Activated T-cell treated with anti-CD3 and anti-CD28 coated beads, Interleukin-2, amount 50 U/mL, for 24 hours (primary cell): ENCODE measurements around the gene PDE4D.

Source experiments
- DNase-seq: peaks from one replicate; pipeline ENCODE4 v3.0.0-alpha.2; 2020
- H3K27ac Mint-ChIP-seq: 2 replicates; pipeline ENCODE4 v1.8.0; 2020; ENCODE audit warnings: mild to moderate bottlenecking, mixed read lengths
- H3K27me3 Mint-ChIP-seq: 2 replicates; pipeline ENCODE4 v1.8.0; 2020; ENCODE audit warnings: mixed read lengths
- H3K36me3 Mint-ChIP-seq: 2 replicates; pipeline ENCODE4 v1.8.0; 2020; ENCODE audit warnings: low read depth, mixed read lengths
- H3K4me1 Mint-ChIP-seq: 2 replicates; pipeline ENCODE4 v1.8.0; 2020; ENCODE audit warnings: low read depth, mixed read lengths
- H3K4me3 Mint-ChIP-seq: 2 replicates; pipeline ENCODE4 v1.8.0; 2020; ENCODE audit warnings: mild to moderate bottlenecking, moderate library complexity, mixed read lengths
- H3K9me3 Mint-ChIP-seq: 2 replicates; pipeline ENCODE4 v1.8.0; 2020; ENCODE audit warnings: mixed read lengths

Gene PDE4D

GRCh38 chr5:59501316-59501715 is 392.2 kb downstream of the PDE4D start:
- Mint-ChIP-seq H3K4me1 (peaks cover 1% of the 10 kb centered on the region), H3K4me3 (no peak overlapping the region), H3K27ac (no peak overlapping the region), H3K27me3 (peaks cover 10% of the 10 kb centered on the region), H3K36me3 (no peaks in the 10 kb centered on the region), H3K9me3 (no peaks in the 10 kb centered on the region)
- DNase-seq, result no peak

GRCh38 chr5:59500014-59500413 is 393.5 kb downstream of the PDE4D start:
- no peaks in the 10 kb centered on the region for H3K9me3 Mint-ChIP-seq
- no peak overlapping the region for H3K27ac Mint-ChIP-seq
- peaks cover 1% of the 10 kb centered on the region for H3K4me1 Mint-ChIP-seq
- H3K27me3 Mint-ChIP-seq, result peaks cover 14% of the 10 kb centered on the region
- H3K36me3 Mint-ChIP-seq, result no peaks in the 10 kb centered on the region
- no peak overlapping the region for H3K4me3 Mint-ChIP-seq
- DNase-seq, result no peak

- no peaks in the 10 kb centered on the region for H3K9me3 Mint-ChIP-seq
- H3K4me1 Mint-ChIP-seq, result no peaks in the 10 kb centered on the region
- no peak for DNase-seq
- H3K4me3 Mint-ChIP-seq, result no peak overlapping the region
- peaks cover 18% of the 10 kb centered on the region for H3K27me3 Mint-ChIP-seq
- no peak overlapping the region for H3K27ac Mint-ChIP-seq
- no peaks in the 10 kb centered on the region for H3K36me3 Mint-ChIP-seq
These were observed 396.3 kb downstream of the PDE4D start for GRCh38 chr5:59497207-59497606.

- no peaks in the 10 kb centered on the region for H3K4me1 Mint-ChIP-seq
- no peak for DNase-seq
- no peaks in the 10 kb centered on the region for H3K9me3 Mint-ChIP-seq
- no peak overlapping the region for H3K4me3 Mint-ChIP-seq
- H3K27ac Mint-ChIP-seq, result no peak overlapping the region
- H3K27me3 Mint-ChIP-seq, result peaks cover 18% of the 10 kb centered on the region
- no peaks in the 10 kb centered on the region for H3K36me3 Mint-ChIP-seq
These were observed 396.9 kb downstream of the PDE4D start for GRCh38 chr5:59496524-59497134.

GRCh38 chr5:59491945-59492344 is 401.6 kb downstream of the PDE4D start:
- H3K4me3 Mint-ChIP-seq, result no peak overlapping the region
- no peak for DNase-seq
- no peaks in the 10 kb centered on the region for H3K36me3 Mint-ChIP-seq
- H3K9me3 Mint-ChIP-seq, result no peaks in the 10 kb centered on the region
- peaks cover 15% of the 10 kb centered on the region for H3K27me3 Mint-ChIP-seq
- no peaks in the 10 kb centered on the region for H3K4me1 Mint-ChIP-seq
- no peak overlapping the region for H3K27ac Mint-ChIP-seq

- no peak for DNase-seq
- Mint-ChIP-seq H3K27me3 (peaks cover 4% of the 10 kb centered on the region), H3K36me3 (no peaks in the 10 kb centered on the region), H3K27ac (no peak overlapping the region), H3K9me3 (no peaks in the 10 kb centered on the region), H3K4me1 (peaks cover 15% of the 10 kb centered on the region), H3K4me3 (no peak overlapping the region)
These were observed 404.0 kb downstream of the PDE4D start for GRCh38 chr5:59489551-59489950.

GRCh38 chr5:59487772-59488729 is 405.5 kb downstream of the PDE4D start:
- Mint-ChIP-seq H3K27ac (peak overlapping the region; percentile 12), H3K4me3 (no peak overlapping the region), H3K36me3 (no peaks in the 10 kb centered on the region), H3K9me3 (no peaks in the 10 kb centered on the region), H3K27me3 (peaks cover 4% of the 10 kb centered on the region), H3K4me1 (peaks cover 24% of the 10 kb centered on the region)
- no peak for DNase-seq

- Mint-ChIP-seq H3K27ac (no peak overlapping the region), H3K4me3 (no peak overlapping the region), H3K4me1 (peaks cover 24% of the 10 kb centered on the region), H3K36me3 (no peaks in the 10 kb centered on the region), H3K9me3 (no peaks in the 10 kb centered on the region), H3K27me3 (peaks cover 4% of the 10 kb centered on the region)
- DNase-seq, result no peak
These were observed 406.3 kb downstream of the PDE4D start for GRCh38 chr5:59487068-59487686.

GRCh38 chr5:59486508-59486907 is 407.0 kb downstream of the PDE4D start:
- no peak overlapping the region for H3K4me3 Mint-ChIP-seq
- DNase-seq, result no peak
- H3K27me3 Mint-ChIP-seq, result peaks cover 4% of the 10 kb centered on the region
- H3K36me3 Mint-ChIP-seq, result no peaks in the 10 kb centered on the region
- peaks cover 24% of the 10 kb centered on the region for H3K4me1 Mint-ChIP-seq
- H3K27ac Mint-ChIP-seq, result no peak overlapping the region
- no peaks in the 10 kb centered on the region for H3K9me3 Mint-ChIP-seq

- DNase-seq, result no peak
These were observed 407.7 kb downstream of the PDE4D start for GRCh38 chr5:59485629-59486439.

GRCh38 chr5:59485107-59485506 is 408.4 kb downstream of the PDE4D start:
- H3K36me3 Mint-ChIP-seq, result no peaks in the 10 kb centered on the region
- peak overlapping the region; percentile 84 for H3K27ac Mint-ChIP-seq
- no peak overlapping the region for H3K4me3 Mint-ChIP-seq
- no peaks in the 10 kb centered on the region for H3K9me3 Mint-ChIP-seq
- no peak for DNase-seq
- H3K27me3 Mint-ChIP-seq, result peaks cover 4% of the 10 kb centered on the region
- peaks cover 24% of the 10 kb centered on the region for H3K4me1 Mint-ChIP-seq

More at GRCh38 chr5:59485629-59486439, 407.7 kb downstream of the PDE4D start:
- Mint-ChIP-seq H3K36me3 (no peaks in the 10 kb centered on the region), H3K27ac (no peak overlapping the region), H3K27me3 (peaks cover 4% of the 10 kb centered on the region), H3K4me1 (peaks cover 24% of the 10 kb centered on the region), H3K9me3 (no peaks in the 10 kb centered on the region), H3K4me3 (no peak overlapping the region)

GRCh38 chr5:59484618-59485017 is 408.9 kb downstream of the PDE4D start:
- peaks cover 4% of the 10 kb centered on the region for H3K27me3 Mint-ChIP-seq
- H3K4me3 Mint-ChIP-seq, result peak overlapping the region; percentile 30
- H3K9me3 Mint-ChIP-seq, result no peaks in the 10 kb centered on the region

GRCh38 chr5:59483971-59484472 is 409.5 kb downstream of the PDE4D start:
- Mint-ChIP-seq H3K4me1 (peaks cover 24% of the 10 kb centered on the region), H3K36me3 (no peaks in the 10 kb centered on the region), H3K4me3 (peak overlapping the region; percentile 30), H3K27me3 (peaks cover 4% of the 10 kb centered on the region), H3K27ac (peak overlapping the region; percentile 84), H3K9me3 (no peaks in the 10 kb centered on the region)
- DNase-seq, result no peak

More at GRCh38 chr5:59484618-59485017, 408.9 kb downstream of the PDE4D start:
- Mint-ChIP-seq H3K27ac (peak overlapping the region; percentile 84), H3K36me3 (no peaks in the 10 kb centered on the region), H3K4me1 (peaks cover 24% of the 10 kb centered on the region)
- no peak for DNase-seq

- peaks cover 4% of the 10 kb centered on the region for H3K27me3 Mint-ChIP-seq
- no peaks in the 10 kb centered on the region for H3K9me3 Mint-ChIP-seq
- H3K4me3 Mint-ChIP-seq, result no peak overlapping the region
- H3K36me3 Mint-ChIP-seq, result no peaks in the 10 kb centered on the region
- no peak overlapping the region for H3K27ac Mint-ChIP-seq
- peaks cover 4% of the 10 kb centered on the region for H3K4me1 Mint-ChIP-seq
- no peak for DNase-seq
These were observed 414.4 kb downstream of the PDE4D start for GRCh38 chr5:59479086-59479485.
